Effector CD4-positive, alpha-beta T cell (primary cell): Measurements from ENCODE around the gene TMEM235.
"Not testable (repeated sequence)": the region's sequence is repeated elsewhere in the genome, so short reads cannot be mapped to it uniquely, and the experiment has no call there.

Source experiments
- DNase-seq: peaks from one replicate; pipeline ENCODE4 v3.0.0-alpha.2; 2020

The TMEM235 gene

DNA sequence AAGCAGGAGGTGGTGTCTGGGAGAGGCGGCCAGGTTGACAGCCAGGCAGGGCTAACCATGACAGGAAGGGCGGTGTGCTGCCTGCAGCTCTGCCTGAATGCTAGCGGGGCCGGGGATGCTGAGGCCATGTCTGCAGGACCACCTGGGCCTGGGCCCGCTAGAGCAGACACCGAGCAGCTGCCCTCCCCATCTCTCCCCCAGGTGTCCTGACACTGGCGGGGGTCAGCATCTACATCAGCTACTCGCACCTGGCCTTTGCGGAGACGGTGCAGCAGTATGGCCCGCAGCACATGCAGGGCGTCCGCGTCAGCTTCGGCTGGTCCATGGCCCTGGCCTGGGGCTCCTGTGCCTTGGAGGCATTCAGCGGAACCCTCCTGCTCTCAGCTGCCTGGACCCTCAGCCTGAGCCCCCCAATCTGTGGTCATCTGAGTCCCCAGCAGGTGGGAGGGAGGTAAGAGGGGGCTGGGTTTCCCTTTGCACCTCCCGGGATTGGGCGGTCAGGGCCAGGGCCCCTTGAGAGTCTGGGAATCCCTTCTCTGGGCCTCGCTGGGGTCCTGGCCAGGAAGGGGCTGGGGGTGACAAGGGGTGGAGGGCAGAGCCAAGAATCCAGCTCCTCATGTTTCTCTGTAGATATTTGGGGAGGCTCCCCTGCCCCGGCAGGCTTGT lies 7.5 kb downstream of the TMEM235 start:
- DNase-seq: no peak

GRCh38 chr17:78239489-78239931 lies 8.1 kb downstream of the TMEM235 start:
- no peak for DNase-seq

DNA sequence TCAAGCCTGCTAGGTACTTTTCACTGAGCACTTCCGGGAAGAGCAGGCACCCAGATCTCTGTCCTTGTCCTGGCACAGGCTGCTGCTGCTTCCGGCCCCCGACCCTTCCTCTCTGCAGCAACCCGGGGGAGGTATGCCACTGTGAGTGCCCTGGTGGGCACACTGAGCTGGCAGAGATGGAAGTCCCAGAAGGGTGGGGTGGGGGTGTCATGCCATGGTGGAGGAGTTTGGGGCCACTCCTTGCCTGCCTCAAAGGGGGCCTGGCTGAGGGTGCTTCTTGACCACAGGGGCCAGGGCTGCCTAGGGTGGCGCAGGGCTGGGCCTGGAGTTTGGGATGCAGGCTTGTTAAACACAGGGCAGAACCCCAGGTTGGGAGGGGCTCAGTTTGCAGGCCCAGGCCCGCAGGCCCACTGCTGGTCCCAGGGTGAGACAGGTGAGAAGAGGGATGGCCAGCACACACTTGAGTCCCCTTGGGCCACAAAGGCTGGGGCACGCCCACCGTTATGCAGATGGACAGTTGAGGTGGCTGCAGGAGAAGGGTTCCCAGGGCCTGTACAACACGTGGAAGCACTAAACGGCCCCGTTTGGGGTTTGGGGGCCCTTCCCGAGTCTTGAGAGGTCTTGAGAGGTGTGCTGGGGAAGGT lies 8.7 kb downstream of the TMEM235 start:
- DNase-seq: no peak

- no peak for DNase-seq
Measured at GRCh38 chr17:78240839-78241238, 9.4 kb downstream of the TMEM235 start.

DNA sequence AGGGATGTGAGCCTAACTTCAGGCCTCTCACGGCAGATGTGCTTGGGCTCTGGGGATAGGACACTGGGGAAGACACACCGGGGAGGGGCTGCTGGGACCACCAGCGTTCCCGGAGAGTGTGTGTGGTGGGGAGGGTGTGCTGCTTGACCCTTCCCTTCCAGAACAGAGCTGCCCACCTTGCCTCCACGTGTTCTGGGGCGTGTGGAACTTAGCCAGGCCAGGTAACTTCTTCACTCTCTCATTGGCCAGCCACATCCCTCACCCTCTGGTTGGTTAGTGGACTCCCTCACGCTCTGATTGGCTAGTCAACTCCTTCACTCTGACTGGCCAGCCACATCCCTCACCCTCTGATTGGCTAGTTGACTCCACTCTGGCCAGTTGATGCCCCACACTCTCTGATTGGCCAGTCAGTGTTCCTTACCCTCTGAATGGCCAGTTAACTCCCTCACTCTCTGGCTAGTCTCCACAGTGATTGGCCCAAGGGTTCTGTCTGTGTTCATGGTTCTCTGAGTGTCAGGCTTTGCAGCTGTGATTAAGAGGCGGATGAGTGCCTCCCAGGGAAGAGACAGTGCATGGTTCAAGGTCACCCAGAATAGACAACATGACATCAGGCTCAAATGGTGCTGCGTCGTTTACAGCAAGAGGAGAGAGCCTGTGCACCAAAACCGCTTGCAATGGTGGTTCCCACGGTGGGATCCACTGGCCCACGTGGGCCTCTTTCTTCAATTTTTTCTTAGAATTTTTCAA lies 10.0 kb downstream of the TMEM235 start:
- no peak for DNase-seq

DNA sequence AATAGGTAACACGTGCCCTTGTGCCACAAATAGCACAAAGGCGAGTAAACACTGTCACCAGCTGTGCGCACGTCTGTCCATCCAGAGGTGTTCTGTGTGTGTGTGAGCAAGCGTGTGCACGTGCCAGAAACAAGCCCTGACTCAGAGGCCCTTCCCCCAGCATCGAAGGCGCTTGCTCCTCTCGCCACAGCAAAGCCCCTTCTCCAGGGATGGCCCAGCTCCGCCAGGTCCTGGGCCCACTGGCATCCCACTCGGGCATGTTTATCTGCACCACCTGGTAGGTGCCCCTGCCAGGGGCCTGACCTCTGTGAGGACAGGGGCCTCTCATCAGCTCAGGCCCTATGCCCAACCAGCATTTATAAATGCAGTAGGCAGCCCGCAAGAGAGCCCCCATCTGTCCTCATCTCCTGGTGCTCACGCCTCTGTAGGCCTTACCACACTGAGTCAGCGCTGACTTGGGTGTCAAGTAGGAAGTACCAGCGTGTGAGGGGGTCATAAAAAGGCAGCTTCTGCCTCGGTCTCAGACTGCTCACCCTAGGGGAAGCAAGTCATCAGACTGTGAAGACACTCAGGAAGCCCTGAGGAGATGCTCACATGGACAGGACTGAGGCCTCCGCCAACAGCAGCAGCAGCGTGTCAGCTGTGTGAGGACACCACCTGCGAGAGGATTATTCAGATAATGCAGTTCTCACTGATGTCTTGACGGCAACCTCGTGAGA lies 10.8 kb downstream of the TMEM235 start:
- no peak for DNase-seq

GRCh38 chr17:78247304-78247703 lies 15.9 kb downstream of the TMEM235 start:
- no peak for DNase-seq

GRCh38 chr17:78248051-78248914 lies 16.9 kb downstream of the TMEM235 start:
- DNase-seq: no peak

DNA sequence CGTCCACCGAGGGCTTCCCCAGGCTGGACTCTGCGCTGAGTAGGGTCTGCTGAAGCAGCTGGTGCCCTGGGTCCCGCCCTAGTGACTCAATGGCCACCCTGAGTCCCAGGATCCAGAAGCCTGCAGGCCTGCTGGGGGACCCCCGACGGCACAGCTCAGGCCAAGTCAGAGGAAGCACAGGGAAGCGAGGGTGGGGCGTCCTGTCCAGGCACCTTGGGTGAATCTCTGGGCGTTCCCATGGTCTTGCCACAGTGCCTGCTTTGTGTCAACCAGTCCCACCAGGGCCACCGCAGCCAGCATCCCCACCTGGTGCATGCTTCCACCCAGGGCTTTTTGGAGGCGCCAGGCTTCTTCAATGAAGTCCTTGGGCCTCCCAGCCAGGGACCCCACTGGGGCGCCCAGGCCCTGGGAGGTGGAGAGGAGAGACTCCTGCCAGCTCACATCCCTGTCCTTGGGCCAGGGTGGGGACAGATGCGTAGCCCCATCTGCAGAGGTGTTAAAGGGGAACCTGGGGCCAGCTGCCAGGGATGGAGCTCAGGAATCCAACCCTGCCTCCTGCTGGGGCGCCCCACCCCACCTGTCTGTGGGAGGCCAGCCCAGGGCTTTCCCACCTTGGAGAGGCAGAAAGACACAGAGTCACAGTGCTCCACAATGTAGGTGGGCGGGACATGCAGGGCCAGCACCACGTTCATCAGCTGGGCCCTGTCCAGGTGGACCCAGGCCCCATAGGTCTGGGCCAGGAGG lies 17.8 kb downstream of the TMEM235 start:
- DNase-seq: no peak

GRCh38 chr17:78249818-78250806 lies 18.7 kb downstream of the TMEM235 start:
- DNase-seq: no peak

DNA sequence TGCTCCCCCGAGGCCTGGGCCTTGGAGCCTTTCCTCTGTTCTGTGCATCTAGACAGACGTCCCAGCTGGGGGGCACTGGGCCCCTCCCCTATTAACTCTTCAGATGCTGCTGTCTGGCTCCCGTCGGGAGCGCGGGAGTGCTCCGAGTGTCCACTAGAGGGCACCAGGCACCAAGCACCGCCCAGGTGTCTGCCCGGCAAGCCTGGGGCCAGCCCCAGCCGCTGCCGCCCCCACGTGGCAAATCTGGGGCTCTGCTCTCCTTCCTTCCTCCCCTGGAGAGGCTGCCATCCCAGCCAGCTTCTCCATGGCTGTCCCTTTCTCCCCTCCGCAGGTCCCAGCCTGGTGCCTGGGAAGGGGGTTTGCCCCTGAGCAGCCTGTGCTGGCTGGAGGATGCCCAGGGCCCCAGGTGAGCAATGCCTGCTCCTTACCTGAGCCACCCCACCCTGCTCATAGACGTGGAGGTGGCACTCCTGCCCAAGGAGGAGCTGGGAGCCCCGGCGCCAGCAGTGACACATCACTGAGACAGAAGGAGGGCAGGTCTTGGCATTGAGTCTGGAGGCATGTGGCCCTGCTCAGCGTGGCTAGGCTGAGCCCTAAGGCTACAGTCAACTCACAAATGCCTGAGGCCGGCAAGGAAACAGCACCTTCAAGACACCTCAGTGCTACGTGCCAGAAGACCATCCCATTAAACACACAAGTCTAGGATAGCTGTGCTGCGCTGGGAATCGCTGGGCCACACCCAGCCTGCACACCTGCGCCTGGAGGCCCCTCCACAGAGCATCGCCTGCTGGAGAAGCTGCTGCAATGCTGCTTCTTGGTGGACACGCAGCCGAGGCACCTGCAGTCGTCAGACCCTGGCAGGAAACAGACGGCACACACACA lies 19.7 kb downstream of the TMEM235 start:
- DNase-seq: peak; percentile 76

- DNase-seq: no peak
Measured at GRCh38 chr17:78251773-78252103, 20.3 kb downstream of the TMEM235 start.

GRCh38 chr17:78252111-78252634 lies 20.7 kb downstream of the TMEM235 start:
- DNase-seq: peak; percentile 79

DNA sequence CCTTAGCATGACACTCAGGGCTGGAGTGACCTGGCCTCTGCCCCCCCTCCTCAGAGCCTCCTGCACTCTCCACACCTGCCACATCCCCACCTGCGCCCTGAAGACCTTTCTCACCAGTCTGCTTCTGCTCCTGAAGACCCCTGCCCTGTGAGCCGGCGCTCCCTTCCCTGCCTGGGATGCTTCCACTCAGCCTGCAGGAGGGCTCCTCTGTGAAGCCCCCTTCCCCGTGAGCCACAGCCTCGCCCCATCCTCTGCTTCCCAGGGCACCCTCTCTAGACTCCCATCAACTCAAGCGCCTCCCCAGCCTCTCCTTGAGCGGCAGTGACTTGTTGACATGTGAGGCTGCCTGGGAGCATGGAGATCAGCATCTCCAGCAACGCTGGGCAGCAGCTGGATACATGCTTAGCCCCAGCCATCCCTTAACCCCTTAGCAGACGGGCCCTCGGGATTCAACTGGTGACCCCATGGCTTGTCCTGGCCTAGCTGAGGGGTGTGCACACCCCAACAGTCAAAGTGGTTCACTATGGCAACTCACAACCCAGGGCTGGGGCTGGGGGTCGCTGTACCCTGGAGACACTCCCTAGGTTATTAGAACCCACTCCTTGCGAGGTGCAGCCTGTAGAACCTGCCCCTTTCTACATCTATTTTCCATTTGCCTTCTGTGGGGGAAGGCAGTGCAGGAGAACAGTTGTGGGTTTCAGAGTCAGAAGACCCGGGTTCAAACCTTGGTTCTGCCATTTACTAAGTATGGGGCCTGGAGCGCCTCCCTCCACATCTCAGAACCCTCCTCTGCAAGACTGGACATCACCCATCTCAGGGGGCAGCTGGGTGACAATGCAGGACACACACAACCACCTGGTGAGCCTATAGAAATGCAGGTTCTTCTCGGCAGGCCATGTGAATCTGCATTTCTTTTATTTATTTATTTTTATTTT lies 21.5 kb downstream of the TMEM235 start:
- DNase-seq: no peak

DNA sequence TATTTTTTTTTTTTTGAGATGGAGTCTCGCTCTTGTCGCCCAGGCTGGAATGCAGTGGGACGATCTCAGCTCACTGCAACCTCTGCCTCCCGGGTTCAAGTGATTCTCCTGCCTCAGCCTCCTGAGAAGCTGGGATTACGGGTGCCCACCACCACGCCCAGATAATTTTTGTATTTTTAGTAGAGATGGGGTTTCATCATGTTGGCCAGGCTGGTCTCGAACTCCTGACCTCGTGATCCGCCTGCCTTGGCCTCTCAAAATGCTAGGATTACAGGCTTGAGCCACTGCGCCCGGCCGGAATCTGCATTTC lies 22.2 kb downstream of the TMEM235 start:
- not testable (repeated sequence) for DNase-seq

DNA sequence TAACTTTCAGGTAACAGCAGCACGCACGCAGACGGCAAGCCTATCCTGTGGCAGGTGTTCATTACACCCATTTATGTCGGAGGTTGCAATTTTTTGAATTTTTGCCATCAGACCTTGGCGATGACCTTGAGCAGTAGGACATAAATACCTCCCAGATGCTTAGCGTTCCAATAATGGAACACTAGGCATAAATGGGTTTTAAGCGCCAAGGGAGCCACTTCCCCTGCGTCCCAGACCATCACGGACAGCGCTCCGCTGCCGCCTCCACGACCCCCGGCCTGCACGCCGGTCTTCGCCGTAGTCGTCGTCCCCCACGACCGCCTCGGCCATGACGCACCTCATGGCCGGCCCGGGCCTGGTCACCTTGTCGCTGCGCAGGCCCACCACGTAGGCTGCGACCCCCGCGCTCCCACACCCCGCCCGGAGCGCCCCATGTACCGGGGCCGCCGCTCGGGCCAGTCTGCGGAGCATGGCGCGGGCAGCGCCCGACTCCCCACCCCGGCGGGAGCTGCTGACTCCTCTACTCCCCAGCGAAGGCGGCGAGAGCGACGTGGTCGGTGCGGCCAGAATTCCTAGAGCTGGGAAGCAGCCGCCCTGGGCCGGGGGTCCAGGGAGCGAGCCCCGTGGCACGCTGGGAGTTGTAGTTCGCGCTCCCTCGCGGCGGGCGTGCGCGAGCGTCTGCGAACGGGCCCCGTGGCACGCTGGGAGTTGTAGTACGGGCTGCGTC lies 22.7 kb downstream of the TMEM235 start:
- peak; percentile 77 for DNase-seq

DNA sequence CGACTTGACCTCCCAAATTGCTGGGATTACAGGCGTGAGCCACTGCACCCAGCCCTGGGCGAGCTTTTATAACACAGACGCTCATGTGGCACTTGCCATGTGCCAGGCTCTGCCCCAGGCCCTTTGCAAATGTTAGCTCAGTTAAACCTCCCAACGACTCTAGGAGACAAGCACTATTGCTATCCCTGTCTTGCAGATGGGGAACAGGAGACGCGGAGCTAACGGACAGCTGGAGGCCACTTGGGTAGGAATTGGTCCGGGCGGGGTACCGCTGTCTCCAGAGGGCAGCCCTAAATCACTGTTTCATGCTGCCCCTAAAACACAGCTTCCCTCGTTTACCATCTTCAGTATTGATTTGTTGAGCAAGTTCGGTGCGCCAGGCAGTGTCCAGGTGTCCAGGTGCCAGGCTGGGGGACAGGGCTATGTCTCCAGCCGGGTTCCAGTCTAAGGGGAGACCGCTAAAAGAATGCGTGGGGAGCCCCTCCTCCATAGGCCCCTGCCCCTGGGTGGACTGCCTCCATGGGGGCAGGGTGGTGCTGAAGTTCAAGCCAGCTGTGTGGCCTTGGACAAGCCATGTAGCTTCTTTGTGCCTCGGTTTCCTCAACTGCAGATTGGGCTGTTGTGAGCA lies 23.7 kb downstream of the TMEM235 start:
- no peak for DNase-seq
